CD4-positive, alpha-beta memory T cell (primary cell): ENCODE measurements around the gene UTP18. TPM values are rescaled to one million over a fixed set of nuclear protein-coding genes. Genes with fewer than 3 reads are reported as not detected.
"Not testable (repeated sequence)": the region's sequence is repeated elsewhere in the genome, so short reads cannot be mapped to it uniquely, and the experiment has no call there.

Experiments used
- CTCF ChIA-PET: fragments of 350-600 bp; sonication (Branson Sonifier 250); formaldehyde crosslinking; loops from one replicate; lab custom pipeline; 2021; ENCODE audit warnings: inconsistent platforms; ENCODE audit not compliant: partially characterized antibody; lab: Charles Lee
- POLR2A ChIA-PET: fragments of 350-600 bp; sonication (Branson Sonifier 250); formaldehyde crosslinking; loops from one replicate; lab custom pipeline; 2021; ENCODE audit not compliant: partially characterized antibody; lab: Charles Lee
- DNase-seq, 5 donors: peaks; one replicate each; pipeline versions ENCODE4 v3.0.0 to v3.0.0-alpha.2; 2020 to 2022; ENCODE audit warnings: mixed read lengths in 1 of 5
- H3K27ac ChIP-seq: one replicate; pipeline ENCODE4 v1.7.0; 2013; ENCODE audit warnings: low read depth, low read length
- H3K27me3 ChIP-seq: 2 replicates; pipeline ENCODE4 v1.7.0; 2013; ENCODE audit warnings: mild to moderate bottlenecking, low read length, moderate library complexity; ENCODE audit not compliant: insufficient read depth
- H3K36me3 ChIP-seq: 2 replicates; pipeline ENCODE4 v1.7.0; 2013; ENCODE audit warnings: mild to moderate bottlenecking, low read length, moderate library complexity; ENCODE audit not compliant: insufficient read depth
- H3K4me1 ChIP-seq: 2 replicates; pipeline ENCODE4 v1.7.0; 2013; ENCODE audit warnings: mild to moderate bottlenecking, low read length, moderate library complexity; ENCODE audit not compliant: insufficient read depth
- H3K4me3 ChIP-seq, 2 donors: one replicate each; pipeline ENCODE4 v1.7.0; 2013; ENCODE audit warnings: low read length in 2 of 2, mild to moderate bottlenecking in 1 of 2
- H3K9me3 ChIP-seq, 2 donors: one replicate each; pipeline ENCODE4 v1.7.0; 2013; ENCODE audit warnings: low read length in 2 of 2, control low read depth in 1 of 2; ENCODE audit not compliant: control insufficient read depth in 1 of 2
- H3K27ac Mint-ChIP-seq, 7 donors: one replicate each; pipeline ENCODE4 v1.8.0; 2020 to 2021; ENCODE audit warnings: mixed read lengths in 7 of 7, mild to moderate bottlenecking in 6 of 7, inconsistent platforms in 3 of 7, moderate library complexity in 3 of 7
- H3K27me3 Mint-ChIP-seq, 2 donors: one replicate each; pipeline ENCODE4 v1.8.0; 2020 to 2021; ENCODE audit warnings: mixed read lengths in 2 of 2
- H3K36me3 Mint-ChIP-seq, 2 donors: one replicate each; pipeline ENCODE4 v1.8.0; 2020 to 2021; ENCODE audit warnings: mixed read lengths in 2 of 2, inconsistent platforms in 1 of 2, mild to moderate bottlenecking in 1 of 2
- H3K4me1 Mint-ChIP-seq, 4 donors: one replicate each; pipeline ENCODE4 v1.8.0; 2020 to 2021; ENCODE audit warnings: mixed read lengths in 4 of 4, mild to moderate bottlenecking in 1 of 4
- H3K4me3 Mint-ChIP-seq, 8 donors: one replicate each; pipeline ENCODE4 v1.8.0; 2020 to 2021; ENCODE audit warnings: mixed read lengths in 8 of 8, mild to moderate bottlenecking in 7 of 8, moderate library complexity in 6 of 8, inconsistent platforms in 3 of 8
- H3K9me3 Mint-ChIP-seq, 8 donors: one replicate each; pipeline ENCODE4 v1.8.0; 2020 to 2021; ENCODE audit warnings: mixed read lengths in 8 of 8, mild to moderate bottlenecking in 5 of 8, inconsistent platforms in 3 of 8, moderate library complexity in 1 of 8
- intact Hi-C: fragments of 100-400 bp; cut with micrococcal nuclease; formaldehyde crosslinking; loops from one replicate; pipeline ENCODE4 v1.15.1; 2023
- polyA plus RNA-seq, 2 donors: library from polyadenylated mRNA; unstranded; fragments of 300-500 nt; fragmentation: Illumina TruSeq; gene quantifications; one replicate each; pipeline ENCODE4 v1.2.3, GENCODE V29; 2021
- total RNA-seq, 2 experiments: library from RNA; stranded (reverse); gene quantifications; one replicate each; pipeline ENCODE4 v1.2.3, GENCODE V29; 2021

The UTP18 gene
- total and polyA plus RNA-seq, 4 experiments from 2014 or later = 44.0 to 54.9 (median 46.2) TPM

DNA sequence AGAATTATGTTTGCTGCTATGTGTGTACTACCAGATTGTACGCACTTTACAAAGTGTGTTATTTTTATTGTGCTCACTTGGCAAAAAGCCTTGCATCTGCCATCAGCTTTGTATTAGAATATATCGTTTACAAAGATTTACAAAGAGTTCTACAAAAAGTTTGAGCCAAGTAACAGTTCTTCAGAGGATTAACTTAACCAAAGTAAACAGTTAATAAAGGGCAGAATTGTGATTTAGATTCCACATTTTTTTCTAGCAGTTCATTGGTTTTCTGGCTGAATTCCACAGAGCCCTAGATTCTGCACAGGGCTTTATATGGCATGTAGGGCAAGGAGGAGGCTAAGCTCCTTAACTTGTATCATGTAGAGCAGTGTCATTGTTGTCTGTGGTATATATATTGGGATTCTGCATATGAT, 29.4 kb downstream of the UTP18 start:
- Mint-ChIP-seq H3K27ac (no peak overlapping the region), H3K27me3 (no peaks in the 10 kb centered on the region), H3K4me3 (no peak overlapping the region), H3K36me3 (peaks cover 75 to 89% of the 10 kb centered on the region in 2 donors), H3K4me1 (peaks cover 3 to 7% (median 4%) of the 10 kb centered on the region in 4 donors), H3K9me3 (peaks cover 0 to 2% (median 0%) of the 10 kb centered on the region in 8 donors)
- Histone ChIP-seq H3K4me1 (no peaks in the 10 kb centered on the region), H3K36me3 (peaks cover 69% of the 10 kb centered on the region), H3K4me3 (no peak overlapping the region), H3K27ac (no peak overlapping the region), H3K27me3 (no peaks in the 10 kb centered on the region), H3K9me3 (no peaks in the 10 kb centered on the region)
- ChIA-PET CTCF (interaction anchor here (1.0 to 1.3 kb wide), 2 partner anchors 8 to 146 kb away, joined by 3 to 5 read pairs; no protein-coding TSS in a partner anchor), POLR2A (no interaction called here)
- DNase-seq = no peak
- intact Hi-C loops = no loop called here

DNA sequence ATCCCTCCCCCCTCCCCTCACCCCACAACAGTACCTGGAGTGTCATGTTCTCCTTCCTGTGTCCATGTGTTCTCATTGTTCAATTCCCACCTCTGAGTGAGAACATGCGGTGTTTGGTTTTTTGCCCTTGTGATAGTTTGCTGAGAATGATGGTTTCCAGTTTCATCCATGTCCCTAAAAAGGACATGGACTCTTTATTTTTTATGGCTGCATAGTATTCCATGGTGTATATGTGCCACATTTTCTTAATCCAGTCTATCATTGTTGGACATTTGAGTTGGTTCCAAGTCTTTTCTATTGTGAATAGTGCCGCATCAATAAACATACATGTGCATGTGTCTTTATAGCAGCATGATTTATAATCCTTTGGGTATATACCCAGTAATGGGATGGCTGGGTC, 34.0 kb downstream of the UTP18 start:
- H3K27me3 Mint-ChIP-seq, H3K4me1 ChIP-seq, intact Hi-C loops, H3K4me1 Mint-ChIP-seq, H3K9me3 Mint-ChIP-seq, H3K27ac Mint-ChIP-seq, CTCF ChIA-PET, H3K9me3 ChIP-seq, POLR2A ChIA-PET, DNase-seq, H3K4me3 ChIP-seq, H3K27ac ChIP-seq, H3K4me3 Mint-ChIP-seq, H3K27me3 ChIP-seq: not testable (repeated sequence)
- peaks cover 35% of the 10 kb centered on the region for H3K36me3 ChIP-seq
- peaks cover 61 to 82% of the 10 kb centered on the region in 2 donors for H3K36me3 Mint-ChIP-seq

DNA sequence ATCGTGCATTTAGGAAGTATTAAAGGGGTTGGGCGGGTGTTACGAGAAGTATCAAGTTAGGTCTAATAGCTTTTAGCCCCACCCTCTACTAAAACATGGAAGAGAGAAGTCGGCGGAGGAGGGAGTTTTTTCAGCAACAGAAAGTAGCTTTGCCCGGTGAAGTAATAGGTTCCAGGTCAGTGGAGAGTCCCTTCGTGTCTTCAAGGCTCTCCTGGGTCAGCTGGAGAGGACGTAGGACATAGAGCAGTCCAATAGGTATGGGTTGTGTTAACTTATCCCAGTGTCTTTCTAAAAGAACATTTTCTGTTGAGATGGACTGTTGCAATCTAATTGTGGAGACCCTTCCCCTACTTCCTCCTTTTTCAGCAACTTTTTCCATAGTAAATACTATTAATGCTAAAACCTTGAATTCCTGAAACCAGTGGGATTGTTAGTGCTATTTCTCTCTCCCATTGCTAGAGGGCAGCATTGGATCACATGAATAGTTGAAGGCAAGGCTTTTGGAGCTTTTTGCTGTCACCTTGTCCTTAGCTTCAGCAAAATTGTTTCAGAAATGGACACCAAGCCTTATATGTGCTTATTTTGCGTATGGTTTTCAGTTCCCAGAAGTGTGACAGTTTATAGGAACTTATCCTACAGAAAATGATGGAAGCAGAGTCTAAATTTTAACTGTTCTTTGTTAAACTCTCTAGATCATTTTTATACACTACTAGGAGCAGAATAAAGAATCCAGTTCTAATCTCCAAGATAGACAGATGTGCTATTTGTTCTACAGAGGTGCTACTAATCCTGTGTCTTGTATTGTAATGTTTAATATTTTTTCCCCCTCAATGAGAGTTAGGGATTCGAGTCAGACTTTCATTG, 38.4 kb downstream of the UTP18 start:
- Histone ChIP-seq H3K4me1 (no peaks in the 10 kb centered on the region), H3K27ac (no peak overlapping the region), H3K36me3 (peaks cover 2% of the 10 kb centered on the region), H3K9me3 (no peaks in the 10 kb centered on the region), H3K4me3 (no peak overlapping the region), H3K27me3 (no peaks in the 10 kb centered on the region)
- peaks cover 0 to 7% (median 0%) of the 10 kb centered on the region in 4 donors for H3K4me1 Mint-ChIP-seq
- intact Hi-C loops = loop anchor here (2.0 kb wide), 1 partner anchor 342 kb away; no protein-coding TSS in a partner anchor
- no peaks in the 10 kb centered on the region for H3K9me3 Mint-ChIP-seq
- DNase-seq = peak in 4 of 5 donors; percentile 12 to 16 (median 13)
- no peak overlapping the region for H3K4me3 Mint-ChIP-seq
- ChIA-PET POLR2A (no interaction called here), CTCF (interaction anchor here (1.0 to 1.8 kb wide), 5 partner anchors 10 to 466 kb away, joined by 3 to 6 read pairs (median 5); no protein-coding TSS in a partner anchor)
- H3K27ac Mint-ChIP-seq = no peak overlapping the region
- H3K27me3 Mint-ChIP-seq = no peaks in the 10 kb centered on the region
- H3K36me3 Mint-ChIP-seq = peaks cover 28 to 49% of the 10 kb centered on the region in 2 donors

DNA sequence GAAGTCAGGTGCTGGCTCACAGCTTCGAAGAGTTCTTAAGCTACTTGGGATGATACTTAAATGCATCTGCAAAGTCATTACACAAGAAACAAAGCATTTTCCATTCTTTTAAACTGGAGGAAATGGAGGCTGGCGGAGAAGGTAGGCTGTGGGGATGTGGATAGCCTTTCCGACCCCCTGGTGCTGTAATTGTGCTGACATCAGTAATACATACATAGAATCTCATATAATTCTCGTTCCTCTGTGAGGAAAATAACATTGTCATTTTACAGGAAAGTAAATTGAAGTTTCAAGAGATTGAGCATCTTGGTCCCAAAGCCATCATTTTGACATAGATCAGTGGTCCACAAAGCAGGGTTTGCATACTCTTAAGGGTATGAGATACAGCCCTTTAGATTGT, 39.5 kb downstream of the UTP18 start:
- ChIA-PET CTCF (interaction anchor here (1.0 kb wide), 1 partner anchor 13 kb away, joined by 3 read pairs; no protein-coding TSS in a partner anchor), POLR2A (no interaction called here)
- no peaks in the 10 kb centered on the region for H3K9me3 ChIP-seq
- DNase-seq = no peak
- Mint-ChIP-seq H3K27me3 (no peaks in the 10 kb centered on the region), H3K36me3 (peaks cover 18 to 39% of the 10 kb centered on the region in 2 donors), H3K4me3 (no peak overlapping the region), H3K4me1 (peaks cover 0 to 7% (median 0%) of the 10 kb centered on the region in 4 donors), H3K9me3 (peaks cover 0 to 2% (median 0%) of the 10 kb centered on the region in 8 donors), H3K27ac (peak overlapping the region in 1 of 7 donors; percentile 32)
- no peaks in the 10 kb centered on the region for H3K36me3 ChIP-seq
- no peaks in the 10 kb centered on the region for H3K4me1 ChIP-seq
- intact Hi-C loops = loop anchor here (2.0 kb wide), 1 partner anchor 341 kb away; no protein-coding TSS in a partner anchor
- no peaks in the 10 kb centered on the region for H3K27me3 ChIP-seq
- H3K27ac ChIP-seq = no peak overlapping the region
- no peak overlapping the region for H3K4me3 ChIP-seq

DNA sequence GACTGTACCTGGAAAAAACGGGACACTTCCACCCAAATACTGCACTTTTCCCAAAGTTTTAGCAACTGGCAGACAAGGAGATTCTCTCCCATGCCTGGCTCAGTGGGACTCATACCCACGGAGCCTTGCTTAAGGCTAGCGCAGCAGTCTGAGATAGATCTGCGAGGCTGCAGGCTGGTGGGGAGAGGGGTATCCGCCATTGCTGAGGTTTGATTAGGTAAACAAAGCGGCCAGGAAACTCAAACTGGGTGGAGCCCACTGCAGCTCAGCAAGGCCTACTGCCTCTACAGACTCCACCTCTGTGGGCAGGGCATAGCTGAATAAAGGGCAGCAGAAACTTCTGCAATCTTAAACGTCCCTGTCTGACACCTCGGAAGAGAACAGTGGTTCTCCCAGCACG, 44.8 kb downstream of the UTP18 start:
- H3K9me3 Mint-ChIP-seq = peaks cover 3 to 43% (median 32%) of the 10 kb centered on the region in 8 donors
- no peak overlapping the region for H3K4me3 ChIP-seq
- H3K4me3 Mint-ChIP-seq = no peak overlapping the region
- no peak for DNase-seq
- H3K4me1 ChIP-seq = no peaks in the 10 kb centered on the region
- peaks cover 0 to 2% of the 10 kb centered on the region in 2 donors for H3K27me3 Mint-ChIP-seq
- ChIA-PET CTCF (no interaction called here), POLR2A (no interaction called here)
- H3K27ac ChIP-seq = no peak overlapping the region
- no peak overlapping the region for H3K27ac Mint-ChIP-seq
- no peaks in the 10 kb centered on the region for H3K36me3 ChIP-seq
- H3K4me1 Mint-ChIP-seq = no peaks in the 10 kb centered on the region
- no peaks in the 10 kb centered on the region for H3K9me3 ChIP-seq
- intact Hi-C loops = no loop called here
- H3K36me3 Mint-ChIP-seq = peaks cover 7 to 14% of the 10 kb centered on the region in 2 donors
- no peaks in the 10 kb centered on the region for H3K27me3 ChIP-seq

DNA sequence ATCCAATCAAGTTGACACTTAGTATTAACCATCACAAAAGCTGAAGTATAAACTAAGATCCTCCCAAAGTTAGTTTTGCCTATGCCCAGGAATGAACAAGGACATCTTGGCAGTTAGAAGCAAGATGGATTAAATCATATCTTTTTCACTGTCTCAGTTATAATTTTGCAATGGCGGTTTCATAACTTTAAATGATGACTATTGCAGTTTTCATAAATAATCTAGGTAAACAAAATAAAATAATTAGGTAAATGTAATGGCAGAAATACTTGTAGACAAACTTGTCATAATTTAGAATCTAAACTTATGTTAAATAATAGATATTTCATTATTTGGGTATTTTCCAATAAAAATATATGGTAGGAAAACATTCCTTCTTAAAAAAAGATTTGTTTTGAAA, 51.7 kb downstream of the UTP18 start:
- H3K27ac Mint-ChIP-seq, H3K27me3 ChIP-seq, H3K4me3 ChIP-seq, H3K27ac ChIP-seq, H3K4me3 Mint-ChIP-seq, DNase-seq, H3K36me3 ChIP-seq, intact Hi-C loops, H3K27me3 Mint-ChIP-seq, H3K4me1 Mint-ChIP-seq, H3K4me1 ChIP-seq, H3K9me3 ChIP-seq, POLR2A ChIA-PET: not testable (repeated sequence)
- Mint-ChIP-seq H3K36me3 (peaks cover 3 to 10% of the 10 kb centered on the region in 2 donors), H3K9me3 (peaks cover 0 to 48% (median 31%) of the 10 kb centered on the region in 8 donors)
- CTCF ChIA-PET = interaction anchor here (0.9 kb wide), 1 partner anchor 12 kb away, joined by 3 read pairs; no protein-coding TSS in a partner anchor

DNA sequence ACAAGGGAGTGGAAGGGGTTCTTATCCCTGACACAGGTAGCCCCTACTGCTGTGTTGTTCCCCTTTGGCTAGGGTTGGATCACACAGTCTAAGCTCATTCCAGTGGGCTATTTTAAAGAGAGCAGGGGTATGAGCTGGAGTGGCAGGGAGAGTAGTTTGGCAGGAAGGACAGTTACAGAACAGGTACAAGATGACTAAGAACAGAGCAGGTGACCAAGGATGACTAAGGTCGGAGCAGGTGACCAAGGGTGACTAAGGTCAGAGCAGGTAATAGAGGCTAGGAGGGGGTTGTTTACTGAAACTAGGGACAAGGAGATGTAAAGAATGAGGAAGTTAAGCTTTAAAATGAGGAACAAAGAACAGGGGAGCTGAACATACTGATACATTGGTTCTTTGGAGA, 58.8 kb downstream of the UTP18 start:
- no peaks in the 10 kb centered on the region for H3K4me1 ChIP-seq
- no peaks in the 10 kb centered on the region for H3K27me3 ChIP-seq
- H3K27ac ChIP-seq = no peak overlapping the region
- Mint-ChIP-seq H3K36me3 (peaks cover 0 to 6% of the 10 kb centered on the region in 2 donors), H3K27me3 (peaks cover 5 to 6% of the 10 kb centered on the region in 2 donors), H3K4me1 (no peaks in the 10 kb centered on the region), H3K4me3 (no peak overlapping the region), H3K27ac (peak overlapping the region in 1 of 7 donors; percentile 47), H3K9me3 (peaks cover 3 to 38% (median 19%) of the 10 kb centered on the region in 8 donors)
- H3K36me3 ChIP-seq = no peaks in the 10 kb centered on the region
- no peak for DNase-seq
- H3K9me3 ChIP-seq = no peaks in the 10 kb centered on the region
- POLR2A ChIA-PET = no interaction called here
- intact Hi-C loops = no loop called here
- CTCF ChIA-PET = no interaction called here
- H3K4me3 ChIP-seq = no peak overlapping the region
